A549 (cell line): Measurements from ENCODE around the gene LAMA3. TPM values are rescaled to one million over a fixed set of nuclear protein-coding genes. Genes with fewer than 3 reads are reported as not detected.
A peak's percentile ranks its signal among the peaks of the same experiment; 100 is the strongest.

Experiments used
- ATAC-seq, 2 experiments: fragments of 200-7000 bp in 1 of 2; fragments of >200 bp in 1 of 2; cut with Nextera tagmentation in 1 of 2; cut with Tn5 transposase in 1 of 2; 3 replicates each; pipeline versions ENCODE4 v1.8.0 to v1.9.1; 2018 to 2020; ENCODE audit warnings: mild to moderate bottlenecking in 1 of 2, moderate library complexity in 1 of 2
- CTCF ChIA-PET: fragments of 300-600 bp; sonication (Branson Sonifier 250); formaldehyde crosslinking; extraction: SDS; loops from one replicate; lab custom pipeline; 2021; ENCODE audit warnings: antibody characterized with exemption, inconsistent platforms; lab: Yijun Ruan, JAX
- POLR2A ChIA-PET: fragments of 350-600 bp; formaldehyde crosslinking; extraction: SDS; loops from one replicate; lab custom pipeline; 2021; ENCODE audit warnings: antibody characterized with exemption, inconsistent platforms; lab: Yijun Ruan, JAX
- DNase-seq, 2 experiments: peaks; one replicate each; pipeline versions ENCODE4 v3.0.0 to v3.0.0-alpha.2; 2011 to 2016; ENCODE audit warnings: low read depth in 1 of 2, low spot score in 1 of 2
- FAIRE-seq: peaks from 2 replicates; lab custom pipeline; 2011; peaks lifted over from hg19 to GRCh38; lab: Jason Lieb, UNC
- H3K27ac ChIP-seq, 2 experiments: fragments of >200 bp; sonication (Bioruptor Twin); formaldehyde crosslinking; 3 replicates each; pipeline ENCODE4 v1.5.1; 2016 to 2017
- H3K4me1 ChIP-seq: fragments of >200 bp; sonication (Bioruptor Twin); formaldehyde crosslinking; 3 replicates; pipeline ENCODE4 v1.6.1; 2016
- H3K4me2 ChIP-seq: fragments of >200 bp; sonication (Bioruptor Twin); formaldehyde crosslinking; 3 replicates; pipeline ENCODE4 v1.6.1; 2016
- H3K4me3 ChIP-seq: fragments of >200 bp; sonication (Bioruptor Twin); formaldehyde crosslinking; 3 replicates; pipeline ENCODE4 v1.5.1; 2016
- H3K9me3 ChIP-seq: fragments of >200 bp; sonication (Bioruptor Twin); formaldehyde crosslinking; 3 replicates; pipeline ENCODE4 v1.6.1; 2016
- ATOH8 ChIP-seq: fragments of 250-450 bp; sonication (Bioruptor Pico); IDR thresholded peaks from 2 replicates; pipeline ENCODE4 v1.5.0; 2020; ENCODE audit warnings: low read depth, mild to moderate bottlenecking, moderate library complexity
- CBX2 ChIP-seq: fragments of 200-600 bp; sonication (generic); IDR thresholded peaks from 2 replicates; pipeline ENCODE4 v1.6.1; 2016; ENCODE audit warnings: low read depth, mild to moderate bottlenecking, borderline replicate concordance
- CBX8 ChIP-seq: fragments of 200-600 bp; sonication (generic); IDR thresholded peaks from 2 replicates; pipeline ENCODE4 v1.6.1; 2016
- CEBPB ChIP-seq, 2 experiments: fragments of >200 bp in 1 of 2; sonication (Bioruptor Twin) in 1 of 2; formaldehyde crosslinking in 1 of 2; IDR thresholded peaks; 2 replicates each; pipeline ENCODE4 v1.6.1; 2012 to 2016
- CHD4 ChIP-seq: fragments of 200-600 bp; sonication (generic); IDR thresholded peaks from 2 replicates; pipeline ENCODE4 v1.6.1; 2016; ENCODE audit warnings: antibody characterized with exemption, mild to moderate bottlenecking, borderline replicate concordance
- EHF ChIP-seq: fragments of 250-450 bp; sonication (Bioruptor Pico); IDR thresholded peaks from 2 replicates; pipeline ENCODE4 v1.5.0; 2020; ENCODE audit warnings: mild to moderate bottlenecking
- ESRRA ChIP-seq: fragments of 150-350 bp; IDR thresholded peaks from 2 replicates; pipeline ENCODE4 v1.6.1; 2014; ENCODE audit warnings: mild to moderate bottlenecking, low read length, borderline replicate concordance
- FOSB ChIP-seq: fragments of 250-450 bp; sonication (Bioruptor Pico); IDR thresholded peaks from 2 replicates; pipeline ENCODE4 v1.5.0; 2020; ENCODE audit warnings: mild to moderate bottlenecking, moderate library complexity
- FOXS1 ChIP-seq: fragments of 250-450 bp; sonication (Bioruptor Pico); IDR thresholded peaks from 2 replicates; pipeline ENCODE4 v1.5.0; 2020; ENCODE audit warnings: mild to moderate bottlenecking, moderate library complexity
- GATA3 ChIP-seq: IDR thresholded peaks from 2 replicates; pipeline ENCODE4 v1.6.1; 2012; ENCODE audit warnings: borderline replicate concordance
- HDAC2 ChIP-seq: fragments of 200-600 bp; sonication (generic); IDR thresholded peaks from 2 replicates; pipeline ENCODE4 v1.6.1; 2016
- HEYL ChIP-seq: fragments of 250-450 bp; sonication (Bioruptor Pico); IDR thresholded peaks from 2 replicates; pipeline ENCODE4 v1.8.0; 2021; ENCODE audit warnings: mild to moderate bottlenecking, moderate library complexity
- HOXB13 ChIP-seq: fragments of 250-450 bp; sonication (Bioruptor Pico); IDR thresholded peaks from 2 replicates; pipeline ENCODE4 v1.5.0; 2020; ENCODE audit warnings: low read depth, mild to moderate bottlenecking, moderate library complexity
- HOXB5 ChIP-seq: fragments of 250-450 bp; sonication (Bioruptor Pico); IDR thresholded peaks from 2 replicates; pipeline ENCODE4 v1.5.0; 2020; ENCODE audit warnings: mild to moderate bottlenecking, moderate library complexity
- KDM1A ChIP-seq: fragments of 200-600 bp; sonication (generic); IDR thresholded peaks from 2 replicates; pipeline ENCODE4 v1.6.1; 2016; ENCODE audit warnings: low read depth, mild to moderate bottlenecking
- MAX ChIP-seq: IDR thresholded peaks from 2 replicates; pipeline ENCODE4 v1.6.1; 2012
- MYC ChIP-seq: IDR thresholded peaks from 2 replicates; pipeline ENCODE4 v1.6.1; 2012; ENCODE audit warnings: mild to moderate bottlenecking, inconsistent platforms, low read length, improper control_type of control experiment, borderline replicate concordance
- NPAS2 ChIP-seq: fragments of 250-450 bp; sonication (Bioruptor Pico); IDR thresholded peaks from 2 replicates; pipeline ENCODE4 v1.8.0; 2022; ENCODE audit warnings: mild to moderate bottlenecking, moderate library complexity, borderline replicate concordance
- NR3C1 ChIP-seq: fragments of >200 bp; sonication (Bioruptor Twin); formaldehyde crosslinking; IDR thresholded peaks from 3 replicates; pipeline ENCODE4 v1.6.1; 2017
- POLR2A ChIP-seq: IDR thresholded peaks from 2 replicates; pipeline ENCODE4 v1.6.1; 2012; ENCODE audit warnings: mild to moderate bottlenecking, low read length
- POLR2AphosphoS2 ChIP-seq: conservative IDR thresholded peaks from 2 replicates; pipeline ENCODE4 v1.6.1; 2012; ENCODE audit warnings: low read length, improper control_type of control experiment, inconsistent platforms
- RAD21 ChIP-seq, 2 experiments: fragments of >200 bp in 1 of 2; sonication (Bioruptor Twin) in 1 of 2; formaldehyde crosslinking in 1 of 2; IDR thresholded peaks in 1 of 2; conservative IDR thresholded peaks in 1 of 2; 2 replicates in 1 of 2; 3 replicates in 1 of 2; pipeline ENCODE4 v1.6.1; 2012 to 2018; ENCODE audit warnings: inconsistent platforms in 1 of 2
- RCOR1 ChIP-seq: fragments of 150-350 bp; IDR thresholded peaks from 2 replicates; pipeline ENCODE4 v1.6.1; 2014; ENCODE audit warnings: antibody characterized with exemption, low read length, low read depth
- SMC3 ChIP-seq: fragments of >200 bp; sonication (Bioruptor Twin); formaldehyde crosslinking; IDR thresholded peaks from 3 replicates; pipeline ENCODE4 v1.6.1; 2018; ENCODE audit warnings: inconsistent platforms
- USF2 ChIP-seq: fragments of 450-650 bp; IDR thresholded peaks from 2 replicates; pipeline ENCODE4 v1.6.1; 2014; ENCODE audit warnings: antibody characterized with exemption
- ZC3H11A ChIP-seq: fragments of 450-650 bp; IDR thresholded peaks from 2 replicates; pipeline ENCODE4 v1.6.1; 2014; ENCODE audit warnings: antibody characterized with exemption, mild to moderate bottlenecking
- ZNF302 ChIP-seq: fragments of 250-450 bp; sonication (Bioruptor Pico); IDR thresholded peaks from 2 replicates; pipeline ENCODE4 v1.9.0; 2021; ENCODE audit warnings: inconsistent platforms, mild to moderate bottlenecking, moderate library complexity
- WGBS: methylation state at CpG from one replicate; pipeline ENCODE4 v1.1.6; 2017; ENCODE audit errors: missing lambda C conversion rate; 5-methylcytosine and 5-hydroxymethylcytosine counted together
- polyA plus RNA-seq, 4 experiments: library from polyadenylated mRNA; depleted of rRNA in 3 of 4; stranded (reverse); fragments of >200 nt; fragmentation: RNase III in 1 of 4; extraction: RNeasy Plus Mini Kit Qiagen cat#74134 plus additional on column Dnase treatment in 1 of 4; gene quantifications; 2 replicates in 3 of 4; 3 replicates in 1 of 4; pipeline ENCODE4 v1.2.3, GENCODE V29; 2011 to 2017

Gene LAMA3
- polyA plus RNA-seq, 2 of the 4 experiments (the other 2 are of a cell fraction), result 18.2 to 31.0 TPM

GRCh38 chr18:23667114-23667513 lies 22.1 kb upstream of the LAMA3 start:
- ChIA-PET POLR2A (no interaction called here), CTCF (interaction anchor here (0.8 to 1.6 kb wide), 5 partner anchors 15 to 45 kb away, joined by 3 to 6 read pairs (median 3); partner anchors contain the start of gene LAMA3)
- Histone ChIP-seq H3K4me1 (peaks cover 13% of the 10 kb centered on the region; the same call in 2 of the 3 replicates), H3K4me3 (no peak overlapping the region), H3K27ac (no peak overlapping the region), H3K9me3 (no peaks in the 10 kb centered on the region), H3K4me2 (no peak overlapping the region)
- FAIRE-seq (no peak), DNase-seq (no peak), ATAC-seq (no peak)
- 100% methylated on average over 1 of the region's 1 CpG for WGBS
- no peak for TF ChIP-seq NR3C1
- no peak for TF ChIP-seq POLR2A
- peak in 1 of 2 experiments; percentile 34; a peak in 2 of 5 replicates for TF ChIP-seq RAD21 (conservative IDR thresholded peaks at IDR 0.05 in 1 of 2, IDR thresholded peaks at IDR 0.05 in 1 of 2)
- TF ChIP-seq KDM1A, result no peak
- no peak for TF ChIP-seq HOXB13 (CRISPR knock-in tag)
- no peak for TF ChIP-seq GATA3
- no peak for TF ChIP-seq ZNF302 (CRISPR knock-in tag)

GRCh38 chr18:23668731-23669130 lies 20.5 kb upstream of the LAMA3 start:
- ATAC-seq (no peak; a peak in 1 of 6 replicates), DNase-seq (no peak), FAIRE-seq (no peak)
- H3K9me3 ChIP-seq, result no peaks in the 10 kb centered on the region
- H3K4me3 ChIP-seq, result no peak overlapping the region
- ChIA-PET CTCF (no interaction called here), POLR2A (no interaction called here)
- peaks cover 10% of the 10 kb centered on the region; the same call in 1 of the 3 replicates for H3K4me1 ChIP-seq
- H3K27ac ChIP-seq, result no peak overlapping the region
- 34% methylated on average over 4 of the region's 4 CpGs for WGBS
- no peak overlapping the region for H3K4me2 ChIP-seq
- TF ChIP-seq CHD4 (no peak), CBX8 (no peak), HOXB13 (CRISPR knock-in tag) (no peak), HEYL (no peak), ESRRA (no peak), FOXS1 (no peak), NPAS2 (no peak), HDAC2 (no peak), EHF (no peak), RCOR1 (no peak), ZC3H11A (no peak), ATOH8 (CRISPR knock-in tag) (no peak), POLR2AphosphoS2 (no peak), SMC3 (no peak)

- no peak for TF ChIP-seq MYC
- TF ChIP-seq ATOH8 (CRISPR knock-in tag), result no peak
- TF ChIP-seq NR3C1, result no peak
- no peak for TF ChIP-seq POLR2A
- TF ChIP-seq USF2, result no peak
- TF ChIP-seq FOSB, result no peak
- TF ChIP-seq CEBPB (IDR thresholded peaks at IDR 0.05), result no peak
- no peak for TF ChIP-seq MAX
- TF ChIP-seq HOXB13 (CRISPR knock-in tag), result no peak
- no peak for TF ChIP-seq CBX2
- no peak for TF ChIP-seq HOXB5 (CRISPR knock-in tag)
- FAIRE-seq (no peak), ATAC-seq (no peak), DNase-seq (no peak)
- ChIA-PET POLR2A (no interaction called here), CTCF (no interaction called here)
- Histone ChIP-seq H3K27ac (no peak overlapping the region), H3K9me3 (no peaks in the 10 kb centered on the region), H3K4me3 (no peak overlapping the region), H3K4me1 (peaks cover 10% of the 10 kb centered on the region; the same call in 1 of the 3 replicates), H3K4me2 (no peak overlapping the region)
- 79% methylated on average over 8 of the region's 8 CpGs for WGBS
Measured at GRCh38 chr18:23669202-23669766, 20.0 kb upstream of the LAMA3 start.
